Loucy (cell line): ENCODE measurements around the gene SOS1.

ENCODE experiments used
- EZH2phosphoT487 ChIP-seq: fragments of 200-600 bp; IDR thresholded peaks from 2 replicates; pipeline ENCODE4 v1.6.1; 2018; ENCODE audit warnings: antibody characterized with exemption, mild to moderate bottlenecking, moderate library complexity, borderline replicate concordance
- TF ChIP-seq, protein P1 (sequence below): fragments of 200-600 bp; sonication (generic); conservative IDR thresholded peaks from 2 replicates; pipeline ENCODE4 v1.5.1; 2014; ENCODE audit warnings: mild to moderate bottlenecking, antibody characterized with exemption, low read length

DNA sequence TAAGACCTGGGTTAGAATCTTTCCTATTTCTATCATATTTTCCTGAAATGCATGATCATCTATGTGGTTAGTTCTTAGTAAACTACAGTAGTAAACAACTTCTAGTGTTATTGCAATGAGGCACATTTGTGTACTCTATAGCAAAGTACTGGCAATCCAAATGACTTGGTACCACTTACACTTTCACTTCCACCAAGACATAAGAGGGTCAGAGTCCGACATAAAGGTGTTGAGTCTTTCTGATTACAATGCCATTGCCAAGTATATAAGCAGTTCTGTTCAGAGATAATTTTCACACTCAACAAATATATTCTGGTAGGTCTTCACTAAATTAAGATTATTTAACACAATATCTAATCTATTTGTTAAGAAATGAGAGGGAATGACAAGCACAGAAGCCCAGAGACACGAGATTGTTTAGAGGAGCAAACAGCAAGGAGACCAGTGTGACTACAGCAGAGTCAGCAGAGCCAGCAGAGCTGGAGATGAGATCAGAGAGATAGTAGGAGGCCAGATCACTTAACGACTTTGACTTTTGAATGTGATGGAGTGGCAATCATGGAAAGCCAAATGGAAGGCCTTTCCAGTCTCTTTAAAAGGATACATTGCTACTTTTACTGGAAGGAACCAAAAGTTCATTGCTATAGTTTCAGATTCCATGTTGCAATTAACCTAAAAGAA lies 27.5 kb downstream of the SOS1 start:
- TF ChIP-seq, protein P1, sequence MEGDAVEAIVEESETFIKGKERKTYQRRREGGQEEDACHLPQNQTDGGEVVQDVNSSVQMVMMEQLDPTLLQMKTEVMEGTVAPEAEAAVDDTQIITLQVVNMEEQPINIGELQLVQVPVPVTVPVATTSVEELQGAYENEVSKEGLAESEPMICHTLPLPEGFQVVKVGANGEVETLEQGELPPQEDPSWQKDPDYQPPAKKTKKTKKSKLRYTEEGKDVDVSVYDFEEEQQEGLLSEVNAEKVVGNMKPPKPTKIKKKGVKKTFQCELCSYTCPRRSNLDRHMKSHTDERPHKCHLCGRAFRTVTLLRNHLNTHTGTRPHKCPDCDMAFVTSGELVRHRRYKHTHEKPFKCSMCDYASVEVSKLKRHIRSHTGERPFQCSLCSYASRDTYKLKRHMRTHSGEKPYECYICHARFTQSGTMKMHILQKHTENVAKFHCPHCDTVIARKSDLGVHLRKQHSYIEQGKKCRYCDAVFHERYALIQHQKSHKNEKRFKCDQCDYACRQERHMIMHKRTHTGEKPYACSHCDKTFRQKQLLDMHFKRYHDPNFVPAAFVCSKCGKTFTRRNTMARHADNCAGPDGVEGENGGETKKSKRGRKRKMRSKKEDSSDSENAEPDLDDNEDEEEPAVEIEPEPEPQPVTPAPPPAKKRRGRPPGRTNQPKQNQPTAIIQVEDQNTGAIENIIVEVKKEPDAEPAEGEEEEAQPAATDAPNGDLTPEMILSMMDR: no peak
- no peak for TF ChIP-seq EZH2phosphoT487
